Keratinocyte (primary cell): ENCODE data around the gene DUT. TPM values are rescaled to one million over a fixed set of nuclear protein-coding genes. Genes with fewer than 3 reads are reported as not detected.

Experiments used
- DNase-seq: peaks from one replicate; pipeline ENCODE4 v3.0.0-alpha.2; 2011; ENCODE audit warnings: low read depth, missing footprints, low spot score
- FAIRE-seq: peaks from 2 replicates; lab custom pipeline; 2011; peaks lifted over from hg19 to GRCh38; lab: Jason Lieb, UNC
- H2AFZ ChIP-seq: 2 replicates; pipeline ENCODE4 v1.6.0; 2012; ENCODE audit warnings: low read length, control low read depth, inconsistent platforms; ENCODE audit not compliant: control insufficient read depth
- H3K27ac ChIP-seq: 2 replicates; pipeline ENCODE4 v1.5.1; 2011; ENCODE audit warnings: low read length; ENCODE audit not compliant: control insufficient read depth, insufficient read depth
- H3K27me3 ChIP-seq: 3 replicates; pipeline ENCODE4 v1.6.0; 2011; ENCODE audit warnings: low read length; ENCODE audit not compliant: control insufficient read depth, insufficient read depth; ENCODE audit errors: extremely low read depth
- H3K36me3 ChIP-seq, 2 experiments: 2 replicates in 1 of 2; 3 replicates in 1 of 2; pipeline ENCODE4 v1.5.1; 2011; ENCODE audit warnings: low read length in 2 of 2, mild to moderate bottlenecking in 1 of 2; ENCODE audit not compliant: control insufficient read depth in 2 of 2, insufficient read depth in 2 of 2; ENCODE audit errors: extremely low read depth in 1 of 2
- H3K4me1 ChIP-seq: 3 replicates; pipeline ENCODE4 v1.5.1; 2011; ENCODE audit warnings: low read length; ENCODE audit not compliant: control insufficient read depth, insufficient read depth; ENCODE audit errors: extremely low read depth
- H3K4me2 ChIP-seq: 3 replicates; pipeline ENCODE4 v1.6.0; 2011; ENCODE audit warnings: low read depth, low read length; ENCODE audit not compliant: control insufficient read depth, insufficient read depth; ENCODE audit errors: extremely low read depth
- H3K4me3 ChIP-seq, 3 experiments: fragments of 200-600 bp in 1 of 3; sonication (generic) in 1 of 3; 2 replicates in 2 of 3; 3 replicates in 1 of 3; pipeline ENCODE4 v1.5.1; 2011 to 2016; ENCODE audit warnings: low read length in 3 of 3, mild to moderate bottlenecking in 3 of 3, control low read depth in 2 of 3, inconsistent platforms in 1 of 3, low read depth in 1 of 3, mixed read lengths in 1 of 3, mixed run types in 1 of 3, moderate library complexity in 1 of 3; ENCODE audit not compliant: control insufficient read depth in 2 of 3, insufficient read depth in 2 of 3; ENCODE audit errors: extremely low read depth in 1 of 3
- H3K79me2 ChIP-seq: 2 replicates; pipeline ENCODE4 v1.6.0; 2012; ENCODE audit warnings: low read length; ENCODE audit not compliant: control insufficient read depth, insufficient read depth
- H3K9ac ChIP-seq: 3 replicates; pipeline ENCODE4 v1.6.0; 2011; ENCODE audit warnings: low read length; ENCODE audit not compliant: control insufficient read depth, insufficient read depth; ENCODE audit errors: extremely low read depth
- H3K9me1 ChIP-seq: 3 replicates; pipeline ENCODE4 v1.6.0; 2011; ENCODE audit warnings: low read length; ENCODE audit not compliant: control insufficient read depth, insufficient read depth; ENCODE audit errors: extremely low read depth
- H3K9me3 ChIP-seq: 2 replicates; pipeline ENCODE4 v1.5.1; 2012; ENCODE audit warnings: low read depth, low read length; ENCODE audit not compliant: control insufficient read depth
- H4K20me1 ChIP-seq: 3 replicates; pipeline ENCODE4 v1.6.0; 2011; ENCODE audit warnings: low read length; ENCODE audit not compliant: control insufficient read depth, insufficient read depth; ENCODE audit errors: extremely low read depth
- EZH2 ChIP-seq: IDR thresholded peaks from one replicate; pipeline ENCODE4 v1.6.1; 2012; ENCODE audit warnings: inconsistent platforms, mild to moderate bottlenecking, low read length, moderate library complexity
- dilution Hi-C: fragments of 300-500 bp; cut with MboI; formaldehyde crosslinking; loops from one replicate; pipeline ENCODE4 v1.7.0; 2020; ENCODE audit warnings: low sequenced_read_pairs; ENCODE audit not compliant: extremely low pct_ligation_motif_present
- polyA plus RNA-seq, 5 experiments: library from polyadenylated mRNA; depleted of rRNA in 3 of 5; stranded (reverse) in 3 of 5; stranded (forward) in 1 of 5; unstranded in 1 of 5; fragments of >200 nt; gene quantifications; 1 replicate in 1 of 5; 2 replicates in 3 of 5; 3 replicates in 1 of 5; pipeline versions ENCODE4 v1.2.1 to v1.2.3, GENCODE V29; 2011 to 2012; ENCODE audit warnings: missing spikeins in 2 of 5, low read depth in 1 of 5, low replicate concordance in 1 of 5
- TF ChIP-seq, protein P1 (sequence below), 3 experiments: IDR thresholded peaks in 1 of 3; conservative IDR thresholded peaks in 1 of 3; optimal IDR thresholded peaks in 1 of 3; 2 replicates in 2 of 3; 3 replicates in 1 of 3; pipeline versions ENCODE3 to v1.5.1; 2011; ENCODE audit warnings: low read length in 3 of 3, mild to moderate bottlenecking in 3 of 3, moderate library complexity in 2 of 3, control low read depth in 1 of 3, inconsistent platforms in 1 of 3; ENCODE audit not compliant: insufficient read depth in 2 of 3; ENCODE audit errors: extremely low read depth in 1 of 3

The DUT gene
- polyA plus RNA-seq, 1 donor (not counting 4 experiments of a cell fraction or from before 2014, with no cell fraction given), result 79.8 TPM

DNA sequence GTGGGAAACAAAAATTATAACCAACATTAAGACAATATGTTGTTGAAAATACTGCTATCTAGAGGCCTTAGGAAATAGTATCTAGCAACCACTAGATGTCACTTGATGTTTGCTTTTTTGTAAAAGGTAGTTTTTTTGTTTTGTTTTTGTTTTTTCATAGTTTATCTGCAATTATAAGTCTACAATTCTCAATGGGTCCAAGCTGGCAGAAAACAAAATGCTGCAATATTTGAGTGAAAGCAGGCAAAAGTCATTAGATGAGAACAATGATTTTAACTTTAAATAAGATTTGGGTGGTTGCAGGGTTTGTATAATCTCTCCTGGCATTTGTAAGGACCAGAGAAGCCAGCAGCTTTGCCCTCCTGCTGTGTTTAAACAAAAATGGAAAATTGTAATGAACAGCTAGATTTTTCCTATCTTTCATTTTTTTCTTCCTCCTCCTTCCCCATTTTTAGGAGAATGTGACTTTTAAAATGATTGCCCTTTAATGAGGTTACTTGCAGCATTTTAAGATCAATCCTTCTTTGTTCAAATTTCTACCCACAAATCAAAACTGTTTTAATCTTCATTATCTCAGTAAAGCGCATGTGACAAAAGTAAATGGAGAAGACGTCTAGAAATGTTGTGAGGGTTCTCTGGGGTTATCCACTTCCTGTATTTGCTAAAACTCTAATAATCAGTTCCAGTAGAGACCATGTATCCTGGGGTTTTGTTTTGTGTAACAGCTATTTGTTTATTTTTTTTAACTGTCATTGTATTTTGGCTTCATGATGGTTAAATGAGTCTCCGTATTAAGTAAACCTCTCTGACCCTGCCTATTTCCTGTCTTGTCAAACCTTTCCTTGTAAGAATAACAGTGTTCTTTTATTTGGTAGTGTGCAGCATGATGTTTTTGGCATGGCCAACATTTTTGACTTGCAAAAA lies 27.3 kb downstream of the DUT start:
- H3K36me3 ChIP-seq, result no peaks in the 10 kb centered on the region
- no peaks in the 10 kb centered on the region for H3K27me3 ChIP-seq
- no peak overlapping the region for H3K4me2 ChIP-seq
- no peak for DNase-seq
- no peak for TF ChIP-seq EZH2
- TF ChIP-seq, protein P1, sequence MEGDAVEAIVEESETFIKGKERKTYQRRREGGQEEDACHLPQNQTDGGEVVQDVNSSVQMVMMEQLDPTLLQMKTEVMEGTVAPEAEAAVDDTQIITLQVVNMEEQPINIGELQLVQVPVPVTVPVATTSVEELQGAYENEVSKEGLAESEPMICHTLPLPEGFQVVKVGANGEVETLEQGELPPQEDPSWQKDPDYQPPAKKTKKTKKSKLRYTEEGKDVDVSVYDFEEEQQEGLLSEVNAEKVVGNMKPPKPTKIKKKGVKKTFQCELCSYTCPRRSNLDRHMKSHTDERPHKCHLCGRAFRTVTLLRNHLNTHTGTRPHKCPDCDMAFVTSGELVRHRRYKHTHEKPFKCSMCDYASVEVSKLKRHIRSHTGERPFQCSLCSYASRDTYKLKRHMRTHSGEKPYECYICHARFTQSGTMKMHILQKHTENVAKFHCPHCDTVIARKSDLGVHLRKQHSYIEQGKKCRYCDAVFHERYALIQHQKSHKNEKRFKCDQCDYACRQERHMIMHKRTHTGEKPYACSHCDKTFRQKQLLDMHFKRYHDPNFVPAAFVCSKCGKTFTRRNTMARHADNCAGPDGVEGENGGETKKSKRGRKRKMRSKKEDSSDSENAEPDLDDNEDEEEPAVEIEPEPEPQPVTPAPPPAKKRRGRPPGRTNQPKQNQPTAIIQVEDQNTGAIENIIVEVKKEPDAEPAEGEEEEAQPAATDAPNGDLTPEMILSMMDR (optimal IDR thresholded peaks at IDR 0.05 in 1 of 3, IDR thresholded peaks at IDR 0.05 in 1 of 3, conservative IDR thresholded peaks at IDR 0.05 in 1 of 3; ENCODE audit: extremely low read depth in 1 of 3, insufficient read depth in 2 of 3, low read length in 3 of 3), result peak in 2 of 3 experiments; percentile 41 to 47
- no peak overlapping the region for H3K4me3 ChIP-seq
- peak; percentile 61 for FAIRE-seq
- no peak overlapping the region for H3K9ac ChIP-seq
- H3K4me1 ChIP-seq, result no peaks in the 10 kb centered on the region
- no peaks in the 10 kb centered on the region for H3K9me1 ChIP-seq
- H4K20me1 ChIP-seq, result no peaks in the 10 kb centered on the region
- no peaks in the 10 kb centered on the region for H3K79me2 ChIP-seq
- dilution Hi-C loops, result no loop called here
- H3K9me3 ChIP-seq, result no peaks in the 10 kb centered on the region
- H3K27ac ChIP-seq, result no peak overlapping the region
- H2AFZ ChIP-seq, result no peak overlapping the region

- no peaks in the 10 kb centered on the region for H3K36me3 ChIP-seq
- dilution Hi-C loops, result no loop called here
- no peak overlapping the region for H3K4me3 ChIP-seq
- H3K9me1 ChIP-seq, result no peaks in the 10 kb centered on the region
- no peaks in the 10 kb centered on the region for H3K79me2 ChIP-seq
- no peak for DNase-seq
- no peaks in the 10 kb centered on the region for H3K9me3 ChIP-seq
- no peaks in the 10 kb centered on the region for H4K20me1 ChIP-seq
- H3K27me3 ChIP-seq, result no peaks in the 10 kb centered on the region
- no peak overlapping the region for H3K4me2 ChIP-seq
- H3K27ac ChIP-seq, result no peak overlapping the region
- TF ChIP-seq, protein P1 (optimal IDR thresholded peaks at IDR 0.05 in 1 of 3, IDR thresholded peaks at IDR 0.05 in 1 of 3, conservative IDR thresholded peaks at IDR 0.05 in 1 of 3; ENCODE audit: extremely low read depth in 1 of 3, insufficient read depth in 2 of 3, low read length in 3 of 3), result no peak
- no peak for TF ChIP-seq EZH2
- no peak for FAIRE-seq
- no peaks in the 10 kb centered on the region for H3K4me1 ChIP-seq
- no peak overlapping the region for H3K9ac ChIP-seq
- H2AFZ ChIP-seq, result no peak overlapping the region
Observed at GRCh38 chr15:48360841-48361240, 29.6 kb downstream of the DUT start.
